HG03439 (cell line): ENCODE measurements around the gene ARF5.

ENCODE experiments used
- ATAC-seq: cut with Tn5 transposase; IDR thresholded peaks from one replicate; pipeline ENCODE4 v1.9.1; 2021; ENCODE audit warnings: mild to moderate bottlenecking, moderate library complexity; ENCODE audit not compliant: unreplicated experiment

Gene ARF5

DNA sequence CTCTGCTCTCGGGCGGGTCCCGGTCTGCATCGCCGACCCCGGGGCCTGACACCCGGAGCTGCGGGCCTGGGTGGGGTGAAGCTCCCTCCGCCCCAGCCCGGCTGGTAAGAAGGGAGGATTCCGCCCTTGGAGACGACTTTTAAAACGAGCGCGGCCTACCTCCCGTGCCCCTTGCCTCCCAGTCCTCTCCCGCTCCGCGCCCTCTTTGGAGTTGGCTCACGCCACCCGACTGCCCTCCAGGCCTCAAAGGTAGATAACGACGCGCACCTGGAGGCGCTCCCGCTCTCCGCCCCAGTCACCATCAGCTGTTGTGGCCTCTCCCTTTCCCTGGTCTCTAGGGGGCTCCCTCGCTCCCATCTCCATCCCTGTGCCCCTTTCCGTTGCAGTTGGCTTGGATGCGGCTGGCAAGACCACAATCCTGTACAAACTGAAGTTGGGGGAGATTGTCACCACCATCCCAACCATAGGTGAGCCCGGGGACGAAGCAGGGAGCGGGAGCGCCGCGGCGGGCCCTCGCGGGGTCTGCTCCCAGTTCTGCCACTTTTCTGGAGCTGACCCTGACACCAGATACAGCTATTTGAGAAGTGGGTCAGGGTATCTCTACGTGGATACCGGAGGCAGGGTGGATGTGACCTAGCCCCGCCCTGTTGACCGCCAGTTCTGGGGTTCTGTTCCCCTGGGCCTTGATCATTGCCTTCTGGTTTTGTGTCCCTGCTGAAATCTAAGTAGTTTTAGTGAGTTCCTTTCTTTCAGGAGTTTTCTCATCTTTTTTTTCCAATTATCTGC lies 679 bp downstream of the ARF5 start:
- peak; percentile 11 for ATAC-seq

DNA sequence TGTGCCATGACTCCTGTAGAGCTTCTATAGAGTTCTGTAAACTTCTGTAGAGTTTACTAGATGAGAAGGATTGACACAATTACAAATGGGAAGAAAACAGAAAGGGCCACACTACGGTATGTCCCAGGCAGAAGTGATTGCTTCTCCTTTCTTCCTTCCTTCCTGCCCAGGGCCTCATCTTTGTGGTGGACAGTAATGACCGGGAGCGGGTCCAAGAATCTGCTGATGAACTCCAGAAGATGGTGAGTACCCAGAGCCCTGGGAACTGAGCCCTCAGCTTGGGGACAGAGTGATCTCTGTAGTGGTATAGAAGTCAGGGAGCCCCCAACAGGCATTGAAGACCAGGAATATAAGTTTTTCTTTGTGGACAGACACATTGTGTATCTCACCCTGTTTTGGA lies 1.7 kb downstream of the ARF5 start:
- ATAC-seq, result no peak

DNA sequence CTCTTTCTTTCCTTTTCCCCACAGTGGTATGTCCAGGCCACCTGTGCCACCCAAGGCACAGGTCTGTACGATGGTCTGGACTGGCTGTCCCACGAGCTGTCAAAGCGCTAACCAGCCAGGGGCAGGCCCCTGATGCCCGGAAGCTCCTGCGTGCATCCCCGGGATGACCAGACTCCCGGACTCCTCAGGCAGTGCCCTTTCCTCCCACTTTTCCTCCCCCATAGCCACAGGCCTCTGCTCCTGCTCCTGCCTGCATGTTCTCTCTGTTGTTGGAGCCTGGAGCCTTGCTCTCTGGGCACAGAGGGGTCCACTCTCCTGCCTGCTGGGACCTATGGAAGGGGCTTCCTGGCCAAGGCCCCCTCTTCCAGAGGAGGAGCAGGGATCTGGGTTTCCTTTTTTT lies 3.0 kb downstream of the ARF5 start:
- ATAC-seq, result no peak

DNA sequence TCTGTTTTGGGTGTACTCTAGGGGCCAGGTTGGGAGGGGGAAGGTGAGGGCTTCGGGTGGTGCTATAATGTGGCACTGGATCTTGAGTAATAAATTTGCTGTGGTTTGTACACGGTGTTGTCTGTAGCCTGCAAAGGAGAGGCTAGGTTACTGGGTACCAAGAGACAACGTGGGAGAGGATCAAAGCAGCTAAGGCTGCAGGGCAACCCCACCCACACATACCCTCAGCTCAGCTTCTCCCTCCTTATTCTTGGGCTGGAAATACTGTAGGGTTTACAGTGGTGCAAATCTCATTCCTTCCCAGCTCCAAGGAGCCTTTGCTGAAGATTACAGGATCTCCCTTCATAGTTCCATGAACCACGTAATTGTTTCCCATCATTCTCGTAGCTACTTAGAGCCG lies 3.4 kb downstream of the ARF5 start:
- no peak for ATAC-seq

DNA sequence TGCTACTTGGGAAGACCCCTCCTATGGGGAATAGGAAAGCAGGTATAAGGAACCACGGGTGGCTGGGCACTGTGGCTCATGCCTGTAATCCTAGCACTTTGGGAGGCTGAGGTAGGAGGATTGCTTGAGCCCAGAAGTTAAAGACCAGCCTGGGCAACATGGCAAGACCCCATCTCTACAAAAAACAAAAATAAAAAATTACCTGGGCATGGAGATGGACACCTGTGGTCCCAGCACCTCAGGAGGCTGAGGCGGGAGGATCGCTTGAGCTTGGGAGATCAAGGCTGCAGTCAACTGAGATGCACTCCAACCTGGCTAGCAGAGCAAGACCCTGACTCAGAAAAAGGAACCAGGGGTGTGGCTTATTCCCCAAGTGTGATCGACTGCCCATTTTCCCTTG lies 4.3 kb downstream of the ARF5 start:
- no peak for ATAC-seq

DNA sequence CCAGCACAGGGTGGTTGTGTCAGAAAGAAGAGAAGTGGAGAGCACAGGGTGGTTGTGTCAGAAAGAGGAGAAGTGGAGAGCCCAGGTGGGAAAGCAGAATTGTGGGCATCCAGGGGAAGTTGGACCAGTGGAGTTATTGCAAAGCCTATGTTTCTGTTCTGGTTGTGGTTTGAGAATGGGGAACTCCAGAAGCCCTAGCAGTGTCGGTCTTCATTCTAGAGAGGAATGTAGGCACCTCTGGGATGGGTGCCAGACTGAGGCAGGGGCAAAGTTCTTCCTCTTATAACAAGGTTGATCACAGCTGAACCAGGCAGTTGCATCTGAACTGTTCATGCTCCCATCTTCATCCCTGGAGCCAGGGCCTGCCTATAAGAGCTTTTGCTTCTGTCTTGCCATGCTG lies 6.3 kb downstream of the ARF5 start:
- no peak for ATAC-seq

DNA sequence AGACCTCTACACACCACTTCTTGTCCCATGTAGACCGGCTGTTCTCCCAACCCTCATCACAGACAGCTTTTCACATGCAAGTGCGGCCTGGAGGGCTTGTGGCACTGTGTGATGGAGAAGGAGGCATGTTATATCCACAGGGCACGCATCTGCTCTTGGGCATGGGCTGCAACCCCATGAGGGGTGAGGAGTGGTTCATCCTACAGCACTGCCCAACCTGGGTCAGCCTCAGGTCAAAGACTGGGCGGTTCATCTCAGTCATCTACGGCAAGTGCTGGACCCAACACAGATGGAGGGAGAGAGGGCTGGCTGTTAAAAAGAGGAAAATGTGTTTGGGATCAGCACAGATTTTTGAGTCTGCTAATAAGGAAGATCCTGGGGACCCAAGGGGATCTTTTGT lies 7.5 kb downstream of the ARF5 start:
- ATAC-seq, result no peak

DNA sequence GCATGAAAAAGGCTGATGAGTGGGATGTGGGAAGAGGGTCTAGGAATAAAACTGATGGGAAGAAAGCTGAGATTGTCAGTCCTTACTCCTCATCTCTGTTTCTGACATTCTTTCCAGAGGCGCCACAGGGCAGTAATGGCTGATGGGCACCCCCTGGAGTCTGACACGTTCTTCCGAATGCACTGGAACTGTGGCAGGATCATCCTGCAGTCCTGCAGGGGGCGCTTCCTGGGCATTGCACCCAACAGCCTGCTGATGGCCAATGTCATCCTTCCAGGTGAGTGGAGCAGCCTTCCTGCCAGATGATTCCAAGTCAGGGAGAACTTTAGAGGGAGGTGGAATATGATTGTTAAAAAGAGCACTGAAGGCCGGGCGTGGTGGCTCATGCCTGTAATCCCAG lies 10.1 kb downstream of the ARF5 start:
- no peak for ATAC-seq

DNA sequence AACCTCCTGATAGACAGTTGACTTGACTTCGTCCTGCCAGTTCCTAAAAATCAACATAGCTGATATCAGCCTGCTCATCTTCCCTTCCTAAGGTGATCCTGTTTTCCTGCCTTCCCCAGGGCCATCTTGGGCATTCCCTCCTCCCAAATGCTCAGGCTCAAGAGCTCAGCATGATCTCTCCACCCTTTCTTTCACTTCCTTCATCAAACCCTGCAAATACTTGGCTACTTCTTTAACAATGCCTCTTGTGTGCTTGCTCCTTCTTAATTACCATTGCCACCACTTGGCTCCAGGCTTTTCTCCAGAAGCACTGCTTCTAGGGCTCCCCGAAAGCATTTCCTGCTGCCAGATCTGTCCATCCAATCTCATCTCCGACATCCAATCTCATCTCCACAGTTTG lies 12.7 kb downstream of the ARF5 start:
- no peak for ATAC-seq

DNA sequence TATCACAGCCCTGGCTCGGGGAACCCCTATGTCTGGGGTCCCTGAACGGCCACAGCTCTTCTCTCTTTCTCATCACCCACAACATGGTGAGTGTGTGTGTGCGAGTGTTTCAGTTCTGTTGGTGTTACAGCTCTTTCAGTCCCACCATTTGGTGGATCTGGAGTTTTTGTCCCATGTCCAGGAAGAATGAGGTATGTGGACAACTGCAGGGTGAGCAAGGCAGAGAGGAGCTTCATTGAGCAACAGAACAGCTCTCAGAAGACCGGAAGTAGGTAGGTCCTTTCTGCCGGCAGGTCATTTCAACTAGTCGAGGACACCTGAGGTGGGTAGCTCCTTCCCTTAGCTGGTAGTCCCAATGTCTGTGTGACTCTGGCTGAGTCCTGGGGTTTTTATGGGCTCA lies 20.2 kb downstream of the ARF5 start:
- no peak for ATAC-seq

DNA sequence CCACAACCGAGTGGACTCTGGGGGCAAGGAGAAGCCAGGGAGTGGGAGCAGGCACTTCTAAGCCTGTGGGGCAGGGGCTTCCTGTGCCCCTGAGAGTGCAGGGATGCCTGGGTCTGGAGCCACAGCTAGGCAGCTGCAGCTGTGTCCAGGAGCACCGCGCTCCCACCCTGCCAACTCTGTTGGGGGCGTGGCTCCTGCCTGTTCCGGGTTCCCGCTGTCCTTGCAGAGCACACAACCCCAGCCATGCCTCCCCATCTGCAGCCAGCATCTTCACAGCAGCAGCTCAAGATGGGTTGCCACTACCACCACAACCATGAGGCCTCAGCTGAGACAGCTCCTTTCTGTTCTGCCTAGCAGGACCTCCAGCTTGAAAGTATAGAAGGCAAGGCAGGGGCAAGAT lies 21.1 kb downstream of the ARF5 start:
- no peak for ATAC-seq

DNA sequence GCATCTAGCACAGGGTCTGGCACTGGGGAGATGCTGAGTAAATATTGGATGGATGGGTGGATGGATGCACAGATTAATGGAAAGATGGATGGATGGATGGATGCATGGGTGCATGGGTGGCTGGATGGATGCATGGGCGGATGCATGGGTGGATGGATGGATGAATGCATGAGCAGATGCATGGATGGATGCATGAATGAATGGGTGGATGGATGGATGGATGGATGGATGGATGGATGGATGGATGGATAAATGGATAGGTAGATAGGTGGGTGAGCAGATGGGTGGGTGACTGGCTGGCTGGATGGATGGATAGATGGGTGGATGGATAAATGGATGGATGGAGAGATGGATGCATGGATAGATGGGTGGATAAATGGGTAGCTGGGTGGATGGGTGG lies 24.1 kb downstream of the ARF5 start:
- ATAC-seq, result no peak

DNA sequence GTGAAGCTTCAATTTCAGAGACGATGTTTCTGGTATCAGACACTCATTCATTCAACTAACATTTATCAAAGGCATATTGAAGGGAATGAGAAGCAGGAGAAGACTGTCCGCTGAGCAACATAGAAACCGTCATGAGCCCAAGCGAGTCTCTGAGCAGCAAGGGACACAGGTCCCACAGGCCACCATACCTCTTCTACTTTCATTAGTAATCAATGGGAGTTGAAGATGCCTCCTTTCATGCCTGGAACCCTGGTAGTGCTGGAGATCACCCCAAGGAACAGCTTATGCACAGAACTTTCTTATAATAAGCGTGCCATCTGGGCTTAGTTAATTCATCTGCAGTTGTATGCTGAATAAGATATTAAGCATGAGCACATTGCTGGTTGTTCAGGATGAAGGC lies 28.5 kb downstream of the ARF5 start:
- no peak for ATAC-seq

DNA sequence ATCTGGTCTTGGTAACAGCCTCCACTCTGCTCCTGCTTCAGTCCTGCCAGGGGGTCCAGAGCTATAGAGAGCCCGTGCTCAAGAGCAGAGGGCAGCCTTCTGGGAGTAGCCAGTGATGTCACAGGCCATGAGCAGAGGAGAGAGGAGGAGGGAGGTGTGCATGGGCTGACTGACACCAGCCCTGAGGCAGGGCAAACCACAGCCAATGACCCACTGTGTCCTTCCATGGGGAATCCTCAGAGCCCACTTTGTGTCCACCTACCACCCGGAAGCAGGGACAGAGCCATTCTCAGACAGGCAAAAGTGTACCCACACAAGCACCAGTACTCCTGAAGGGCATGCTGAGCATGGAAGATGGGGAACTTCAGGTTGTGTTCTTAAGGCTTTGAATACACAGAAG lies 29.8 kb downstream of the ARF5 start, which contains the start of gene PAX4:
Gene PAX4 (minus strand): TSS at position 101 of the 400 bp plus-strand sequence. CDS start 2,214 bp downstream, outside the sequence.
- ATAC-seq, result no peak

DNA sequence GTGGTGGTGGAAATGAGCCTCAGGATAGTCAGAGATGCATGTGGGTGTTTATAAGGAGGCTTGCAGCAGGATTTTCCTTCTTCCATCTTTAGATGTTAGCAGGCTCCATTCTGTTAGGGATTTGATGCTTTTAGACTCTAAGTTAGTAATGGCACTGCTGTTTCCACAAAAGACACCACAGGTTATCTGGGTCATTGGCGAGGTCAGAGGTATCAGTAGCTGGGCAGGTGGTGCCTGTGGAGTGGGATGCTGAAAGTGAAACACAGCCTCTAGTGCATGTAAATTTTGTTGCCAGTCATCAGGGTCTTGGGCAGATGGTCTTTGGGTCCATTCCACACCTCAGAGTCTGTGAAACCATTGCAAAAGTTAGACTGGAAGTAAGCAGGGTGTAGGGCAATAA lies 30.6 kb downstream of the ARF5 start:
- no peak for ATAC-seq

DNA sequence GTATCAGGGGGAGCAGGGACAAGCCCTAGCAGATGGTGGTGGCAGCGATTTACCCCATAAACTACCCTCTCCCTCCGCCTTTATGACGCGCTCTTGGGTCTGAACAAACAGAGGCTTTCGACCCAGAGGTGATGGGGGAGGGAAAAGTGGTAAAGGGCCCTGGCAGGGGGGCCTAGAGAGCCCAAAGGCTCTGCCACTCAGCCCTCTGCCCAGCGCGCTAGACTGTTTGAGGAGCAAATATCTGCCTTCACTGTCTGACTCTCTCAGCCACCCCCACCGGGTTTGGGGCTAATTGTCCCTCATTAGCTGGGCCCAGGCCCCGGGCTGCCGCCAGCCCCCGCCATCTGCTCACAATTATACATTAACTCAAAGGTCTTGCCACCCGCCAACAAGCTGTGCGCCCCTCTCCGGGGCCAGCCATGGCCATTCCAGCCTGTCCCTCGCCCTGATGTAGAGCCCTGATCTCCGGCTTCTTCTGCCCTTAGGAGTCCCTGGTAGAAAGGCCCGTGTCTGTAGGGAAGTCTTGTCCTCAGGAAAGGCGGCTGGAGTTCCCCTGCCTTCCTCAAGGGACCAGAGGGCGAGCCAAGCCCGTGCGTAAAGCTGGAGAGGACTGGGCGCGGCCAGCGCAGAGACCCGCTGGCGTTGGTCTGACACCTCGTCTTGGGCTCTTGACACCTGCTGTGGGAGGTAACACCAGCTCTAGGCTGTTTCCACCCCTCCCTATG lies 31.6 kb downstream of the ARF5 start:
- no peak for ATAC-seq

DNA sequence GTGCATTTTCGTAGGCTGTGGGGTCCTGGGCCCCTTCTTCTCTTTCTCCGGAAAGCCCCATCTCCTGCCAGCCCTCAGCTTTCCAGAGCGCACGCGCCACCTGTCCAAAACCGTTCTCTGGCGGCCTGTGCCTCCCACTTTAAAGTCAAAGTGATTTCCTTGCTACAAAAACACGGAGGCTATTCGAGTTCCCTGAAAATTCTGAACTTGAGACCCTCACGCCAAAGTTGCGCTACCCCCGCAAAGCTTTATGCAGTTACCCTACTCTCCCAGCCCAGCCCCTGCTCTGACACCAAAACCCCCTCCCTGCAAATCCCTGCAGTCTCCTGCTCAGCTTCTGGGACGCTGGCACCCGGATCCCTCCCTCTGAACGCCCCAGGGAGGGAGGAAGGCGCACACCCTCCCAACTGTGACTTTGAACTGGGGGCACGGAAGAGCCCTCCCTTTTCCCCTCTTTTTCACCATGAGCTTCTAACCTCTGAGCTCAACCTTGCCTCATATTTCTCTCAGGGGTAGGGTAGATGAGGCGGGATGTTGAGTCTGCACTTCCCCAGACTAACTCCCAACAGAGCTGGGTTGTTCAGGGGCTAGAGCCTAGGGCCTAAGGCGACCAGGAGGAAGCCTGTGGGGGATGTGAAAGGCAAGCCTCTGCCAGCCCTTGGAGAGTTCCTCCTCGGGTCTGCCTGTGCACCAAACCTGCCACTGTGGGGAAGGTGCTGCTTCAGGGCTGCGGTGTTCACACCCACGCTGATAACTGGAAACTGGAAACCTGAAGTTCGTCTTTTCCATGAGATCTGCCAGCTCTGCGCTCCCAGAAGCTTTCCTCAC lies 32.4 kb downstream of the ARF5 start:
- no peak for ATAC-seq

DNA sequence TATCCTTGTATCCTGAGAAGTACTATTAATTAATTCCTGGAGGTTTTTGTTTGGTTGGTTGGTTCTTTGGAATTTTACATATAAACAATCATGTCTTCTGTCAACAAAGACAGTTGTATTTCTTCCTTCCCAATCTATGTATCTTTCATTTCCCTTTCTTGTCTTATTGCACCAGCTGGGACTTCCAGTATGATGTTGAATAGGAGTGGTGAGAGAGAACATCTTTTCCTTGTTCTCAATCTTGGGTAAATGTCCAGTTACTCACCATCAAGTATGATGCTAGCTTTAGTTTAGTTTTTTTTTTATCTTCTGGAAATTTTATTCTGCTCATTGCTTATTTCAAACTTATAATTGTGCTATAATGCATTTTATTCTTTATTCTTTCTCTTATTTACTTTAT lies 37.1 kb downstream of the ARF5 start:
- no peak for ATAC-seq

DNA sequence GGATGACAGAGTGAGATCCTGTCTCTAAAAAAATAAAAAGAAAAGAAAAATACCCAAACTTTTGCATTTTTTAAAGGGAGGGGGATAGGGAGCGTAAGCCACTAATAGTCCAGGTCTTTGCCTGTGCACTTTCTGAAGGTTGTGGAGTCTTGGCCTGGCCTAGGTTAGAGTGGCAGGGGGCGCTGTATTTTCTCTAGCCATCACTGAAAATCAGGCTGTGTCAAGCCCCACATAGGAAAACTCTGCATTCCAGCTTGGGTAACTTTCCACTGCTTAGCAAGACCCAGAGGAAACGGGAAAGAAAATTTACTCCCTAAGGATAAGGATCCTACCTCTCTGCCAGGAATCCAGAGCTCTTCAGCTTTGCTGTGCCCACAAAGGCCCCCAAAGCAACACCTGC lies 40.2 kb downstream of the ARF5 start:
- no peak for ATAC-seq

DNA sequence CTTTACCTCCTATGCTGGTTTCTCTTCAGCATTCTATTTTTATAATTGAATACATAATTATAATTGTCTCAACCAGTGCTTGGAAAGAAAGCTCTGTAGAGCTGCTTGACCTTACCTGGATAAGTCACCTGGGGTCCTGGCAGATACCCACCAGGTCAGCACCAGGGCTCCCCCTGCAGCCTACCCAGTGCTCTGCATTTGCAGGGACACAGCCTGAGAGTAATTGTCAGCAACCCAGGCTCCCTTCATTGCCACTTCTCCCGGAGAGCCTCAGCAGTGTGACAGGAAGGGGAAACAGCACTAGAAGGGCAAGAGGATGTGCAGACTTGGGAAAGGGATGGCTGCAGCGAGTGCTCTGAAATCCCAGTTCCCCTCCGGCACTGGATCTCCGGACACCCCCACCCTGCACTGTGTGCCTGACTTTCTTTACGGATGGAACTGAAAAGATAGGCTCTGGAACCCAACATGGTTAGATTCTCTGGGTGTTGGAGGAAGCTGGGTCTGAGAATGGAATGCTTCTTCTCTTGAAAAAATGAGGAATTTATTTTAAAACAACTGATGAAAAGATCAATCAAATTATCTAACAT lies 41.1 kb downstream of the ARF5 start:
- ATAC-seq, result no peak

DNA sequence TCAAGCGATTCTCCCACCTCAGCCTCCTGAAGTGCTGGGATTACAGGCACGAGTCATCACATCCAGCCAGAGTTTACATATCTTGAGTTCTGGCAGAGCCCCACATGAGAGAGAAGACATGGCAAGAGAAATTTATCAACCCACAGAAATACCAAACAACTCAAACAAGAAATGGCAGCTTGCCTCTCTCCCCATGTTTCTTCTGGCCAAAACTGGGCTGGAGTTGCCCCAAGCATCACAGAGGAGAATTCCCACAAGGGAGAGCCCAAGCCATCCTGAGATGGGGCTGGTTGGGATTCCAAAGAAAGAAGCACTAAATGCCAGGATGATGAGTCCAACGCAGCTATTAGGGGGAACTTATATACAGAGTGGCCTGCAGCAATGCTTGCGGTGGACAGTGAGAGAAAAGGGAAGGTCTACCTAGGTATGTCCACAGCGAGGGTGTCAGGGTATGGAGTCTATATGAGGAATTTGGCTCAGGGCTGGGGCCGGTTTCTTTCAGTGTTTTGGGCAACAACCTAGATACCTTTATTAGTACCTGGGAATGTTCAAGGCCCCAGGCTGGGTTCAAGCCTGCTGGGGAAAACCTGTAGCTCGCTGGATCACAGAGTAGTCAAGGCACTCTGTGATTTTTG lies 44.2 kb downstream of the ARF5 start:
- ATAC-seq, result no peak
